HepG2 (cell line): ENCODE results near the gene ADCY5. TPM values are rescaled to one million over a fixed set of nuclear protein-coding genes. Genes with fewer than 3 reads are reported as not detected.

Source experiments
- ATAC-seq: fragments of 200-7000 bp; cut with Tn5 transposase; 3 replicates; pipeline ENCODE4 v1.9.1; 2020; ENCODE audit warnings: mild to moderate bottlenecking, moderate library complexity
- BruUV-seq: library from RNA; stranded (reverse); fragments of 400-500 nt; replicated peaks from 2 replicates; lab custom pipeline; 2021; lab: Mats Ljungman, UMichigan
- CTCF ChIA-PET: fragments of 300-600 bp; formaldehyde crosslinking; extraction: SDS; loops from one replicate; lab custom pipeline; 2021; ENCODE audit warnings: low total read pairs, inconsistent platforms, low intra/inter-chr PET ratio; lab: Yijun Ruan, JAX
- POLR2A ChIA-PET: fragments of 350-600 bp; sonication (Branson Sonifier 250); formaldehyde crosslinking; loops from one replicate; lab custom pipeline; 2020; ENCODE audit warnings: antibody characterized with exemption, inconsistent platforms; lab: Yijun Ruan, JAX
- DNase-seq: peaks from one replicate; pipeline ENCODE4 v3.0.0-alpha.2; 2015; ENCODE audit warnings: low spot score
- FAIRE-seq: peaks from 3 replicates; lab custom pipeline; 2011; peaks lifted over from hg19 to GRCh38; lab: Jason Lieb, UNC
- H2AFZ ChIP-seq: one replicate; pipeline ENCODE4 v1.6.1; 2011; ENCODE audit warnings: low read length, inconsistent platforms
- H3K27ac ChIP-seq: fragments of 300-600 bp; 3 replicates; pipeline ENCODE4 v1.8.0; 2011; ENCODE audit warnings: mixed run types, mild to moderate bottlenecking, mixed read lengths, low read length, inconsistent platforms; ENCODE audit not compliant: insufficient read depth; ENCODE audit errors: extremely low read length
- H3K27me3 ChIP-seq, 2 experiments: fragments of 200-600 bp in 1 of 2; 2 replicates in 1 of 2; 3 replicates in 1 of 2; pipeline versions ENCODE4 v1.6.0 to v1.8.0; 2011; ENCODE audit warnings: low read length in 2 of 2, mild to moderate bottlenecking in 2 of 2, moderate library complexity in 2 of 2, inconsistent platforms in 1 of 2; ENCODE audit not compliant: insufficient read depth in 2 of 2, control insufficient read depth in 1 of 2
- H3K36me3 ChIP-seq, 2 experiments: fragments of 200-600 bp in 1 of 2; replicated peaks in 1 of 2; 2 replicates in 1 of 2; 3 replicates in 1 of 2; pipeline versions ENCODE4 v1.5.1 to v1.8.0; 2011; ENCODE audit warnings: low read length in 2 of 2, inconsistent platforms in 1 of 2; ENCODE audit not compliant: insufficient read depth in 2 of 2, control insufficient read depth in 1 of 2
- H3K4me1 ChIP-seq: 2 replicates; pipeline ENCODE4 v1.5.1; 2012; ENCODE audit warnings: low read length, inconsistent platforms; ENCODE audit not compliant: insufficient read depth
- H3K4me2 ChIP-seq: 2 replicates; pipeline ENCODE4 v1.6.0; 2011; ENCODE audit warnings: low read depth, low read length, inconsistent platforms
- H3K4me3 ChIP-seq, 3 experiments: fragments of 200-600 bp in 1 of 3; sonication (generic), shearing (Covaris generic) in 1 of 3; replicated peaks in 1 of 3; 2 replicates each; pipeline ENCODE4 v1.5.1; 2011 to 2016; ENCODE audit warnings: low read length in 3 of 3, inconsistent platforms in 2 of 3, low read depth in 2 of 3, mild to moderate bottlenecking in 2 of 3, control low read depth in 1 of 3, mixed read lengths in 1 of 3; ENCODE audit not compliant: insufficient read depth in 1 of 3
- H3K79me2 ChIP-seq: one replicate; pipeline ENCODE4 v1.6.1; 2011; ENCODE audit warnings: low read length, inconsistent platforms; ENCODE audit not compliant: insufficient read depth
- H3K9ac ChIP-seq: 2 replicates; pipeline ENCODE4 v1.6.0; 2011; ENCODE audit warnings: mild to moderate bottlenecking, low read depth, low read length, inconsistent platforms; ENCODE audit not compliant: insufficient read depth
- H3K9me3 ChIP-seq: 2 replicates; pipeline ENCODE4 v1.5.1; 2012; ENCODE audit warnings: mild to moderate bottlenecking, low read length
- H4K20me1 ChIP-seq: 2 replicates; pipeline ENCODE4 v1.6.0; 2011; ENCODE audit warnings: inconsistent platforms, mild to moderate bottlenecking, low read length, moderate library complexity; ENCODE audit not compliant: insufficient read depth
- ATF2 ChIP-seq: sonication (generic); formaldehyde crosslinking; IDR thresholded peaks from 2 replicates; pipeline ENCODE4 v1.4.0; 2020; ENCODE audit warnings: missing genetic modification reagents
- KDM4B ChIP-seq: sonication (generic); formaldehyde crosslinking; IDR thresholded peaks from 2 replicates; pipeline ENCODE4 v1.4.0; 2020; ENCODE audit warnings: missing genetic modification reagents
- MYPOP ChIP-seq: sonication (generic); formaldehyde crosslinking; IDR thresholded peaks from 2 replicates; pipeline ENCODE4 v1.8.1; 2023; ENCODE audit warnings: mild to moderate bottlenecking, moderate library complexity, missing genetic modification reagents
- ZNF441 ChIP-seq: sonication (generic); formaldehyde crosslinking; IDR thresholded peaks from 2 replicates; pipeline ENCODE4 v1.7.0; 2021; ENCODE audit warnings: missing genetic modification reagents, borderline replicate concordance
- ZNF547 ChIP-seq: sonication (generic); formaldehyde crosslinking; IDR thresholded peaks from 2 replicates; pipeline ENCODE4 v1.5.1; 2020; ENCODE audit warnings: mild to moderate bottlenecking, missing genetic modification reagents
- WGBS: methylation state at CpG from one replicate; pipeline ENCODE4 v1.1.6; 2017; ENCODE audit warnings: low lambda C conversion rate; 5-methylcytosine and 5-hydroxymethylcytosine counted together
- in situ Hi-C: cut with HindIII; loops from 2 replicates; pipeline ENCODE4 v1.10.0; 2017; ENCODE audit warnings: low pct_unique_long_range_greater_than_20kb; ENCODE audit not compliant: extremely low pct_ligation_motif_present
- intact Hi-C: fragments of 100-400 bp; cut with micrococcal nuclease; formaldehyde crosslinking; loops from one replicate; pipeline ENCODE4 v1.10.0; 2022; ENCODE audit not compliant: unreplicated experiment
- polyA plus RNA-seq, 8 experiments: library from polyadenylated mRNA; depleted of rRNA in 3 of 8; stranded (reverse) in 7 of 8; unstranded in 1 of 8; fragments of >200 nt; fragmentation: Illumina TruSeq in 4 of 8; extraction: Trizol in 4 of 8; gene quantifications; 2 replicates each; pipeline versions ENCODE4 v1.2.1 to v1.2.3, GENCODE V29; 2011 to 2016; ENCODE audit warnings: low read depth in 4 of 8, missing spikeins in 1 of 8, mixed read lengths in 1 of 8; ENCODE audit not compliant: insufficient read depth in 1 of 8
- total RNA-seq, 5 experiments: library from RNA; depleted of rRNA; stranded (reverse); fragments of >200 nt; fragmentation: Illumina TruSeq; extraction: Trizol; gene quantifications; 2 replicates each; pipeline ENCODE4 v1.2.3, GENCODE V29; 2016; ENCODE audit warnings: low read depth in 1 of 5

Gene ADCY5
- total and polyA plus RNA-seq, 2 of the 13 experiments (the other 11 are each of a cell fraction or from before 2014, with no cell fraction given) = not detected

- Histone ChIP-seq H2AFZ (no peak overlapping the region), H3K27ac (no peak overlapping the region), H3K27me3 (peaks cover 6 to 70% of the 10 kb centered on the region in 2 experiments; a peak in 4 of 5 replicates), H4K20me1 (no peaks in the 10 kb centered on the region), H3K4me1 (no peaks in the 10 kb centered on the region), H3K79me2 (no peaks in the 10 kb centered on the region), H3K4me2 (no peak overlapping the region), H3K36me3 (no peaks in the 10 kb centered on the region), H3K4me3 (no peak overlapping the region), H3K9ac (no peak overlapping the region), H3K9me3 (no peaks in the 10 kb centered on the region)
- intact Hi-C loops = no loop called here
- DNase-seq = no peak
- no TSS peak for BruUV-seq
- FAIRE-seq = no peak
- ChIA-PET POLR2A (no interaction called here), CTCF (no interaction called here)
- in situ Hi-C loops = no loop called here
- no peak for ATAC-seq
- TF ChIP-seq ATF2 (CRISPR knock-in tag) (no peak), MYPOP (CRISPR knock-in tag) (no peak), ZNF441 (no peak)
- no CpG with 5 or more reads among the region's 8 CpGs for WGBS
Observed at GRCh38 chr3:123321806-123322205, 127.1 kb downstream of the ADCY5 start.

- peaks cover 6 to 56% of the 10 kb centered on the region in 2 experiments; a peak in 3 of 5 replicates for H3K27me3 ChIP-seq
Observed at GRCh38 chr3:123320221-123320620, 128.7 kb downstream of the ADCY5 start.

More at GRCh38 chr3:123320221-123320620, 128.7 kb downstream of the ADCY5 start:
- no peaks in the 10 kb centered on the region for H3K9me3 ChIP-seq
- no peak overlapping the region for H2AFZ ChIP-seq
- H3K27ac ChIP-seq = no peak overlapping the region
- H3K4me1 ChIP-seq = no peaks in the 10 kb centered on the region
- no peaks in the 10 kb centered on the region for H3K36me3 ChIP-seq
- ChIA-PET POLR2A (no interaction called here), CTCF (no interaction called here)
- H4K20me1 ChIP-seq = no peaks in the 10 kb centered on the region
- no peak for FAIRE-seq
- no peaks in the 10 kb centered on the region for H3K79me2 ChIP-seq
- H3K4me3 ChIP-seq = no peak overlapping the region
- no peak overlapping the region for H3K4me2 ChIP-seq
- ATAC-seq = no peak
- intact Hi-C loops = no loop called here
- no peak for DNase-seq
- WGBS = 7% methylated on average over 5 of the region's 5 CpGs
- BruUV-seq = no TSS peak
- in situ Hi-C loops = no loop called here
- TF ChIP-seq ZNF547 (CRISPR knock-in tag) = no peak
- TF ChIP-seq KDM4B = no peak
- no peak overlapping the region for H3K9ac ChIP-seq
